Memory B cell (primary cell): ENCODE data around the gene VPS26C.
"Not testable (repeated sequence)": the region's sequence is repeated elsewhere in the genome, so short reads cannot be mapped to it uniquely, and the experiment has no call there.

Experiments used
- ATAC-seq: fragments of 150-1000 bp; cut with Tn5 transposase; 2 replicates; pipeline ENCODE4 v1.10.0; 2021; ENCODE audit warnings: low read depth, mild to moderate bottlenecking, moderate library complexity
- DNase-seq, 2 donors: peaks; one replicate each; pipeline ENCODE4 v3.0.0; 2022; ENCODE audit warnings: low spot score in 2 of 2
- H3K27ac Mint-ChIP-seq: one replicate; pipeline ENCODE4 v1.8.0; 2022; ENCODE audit warnings: mild to moderate bottlenecking, moderate library complexity, mixed read lengths
- H3K27me3 Mint-ChIP-seq: one replicate; pipeline ENCODE4 v1.8.0; 2022; ENCODE audit warnings: mixed read lengths
- H3K36me3 Mint-ChIP-seq: one replicate; pipeline ENCODE4 v1.8.0; 2022; ENCODE audit warnings: mild to moderate bottlenecking, mixed read lengths
- H3K4me1 Mint-ChIP-seq: one replicate; pipeline ENCODE4 v1.8.0; 2022; ENCODE audit warnings: mixed read lengths
- H3K4me3 Mint-ChIP-seq: one replicate; pipeline ENCODE4 v1.8.0; 2022; ENCODE audit warnings: mild to moderate bottlenecking, moderate library complexity, mixed read lengths
- H3K9me3 Mint-ChIP-seq: one replicate; pipeline ENCODE4 v1.8.0; 2022; ENCODE audit warnings: mixed read lengths

Gene VPS26C

GRCh38 chr21:37267269-37268185 is at the start of gene VPS26C:
Gene VPS26C (minus strand): TSS chr21:37267334. CDS start chr21:37267294, 40 bp downstream.
- Mint-ChIP-seq H3K27ac (peak within 1 kb of the TSS; percentile 96), H3K27me3 (peaks cover 5% of the 10 kb centered on the region), H3K9me3 (no peaks in the 10 kb centered on the region), H3K36me3 (peaks cover 7% of the 10 kb centered on the region), H3K4me3 (peak within 1 kb of the TSS; percentile 96), H3K4me1 (peaks cover 14% of the 10 kb centered on the region)
- peak; percentile 81 for ATAC-seq
- DNase-seq = peak; percentile 92 to 98

- not testable (repeated sequence) for DNase-seq, H3K4me1 Mint-ChIP-seq, H3K27me3 Mint-ChIP-seq, H3K27ac Mint-ChIP-seq, H3K36me3 Mint-ChIP-seq, H3K9me3 Mint-ChIP-seq, H3K4me3 Mint-ChIP-seq, ATAC-seq
These were observed 48.9 kb upstream of the VPS26C start for GRCh38 chr21:37316072-37316471.

- no peaks in the 10 kb centered on the region for H3K9me3 Mint-ChIP-seq
- DNase-seq (no peak), ATAC-seq (no peak)
- H3K4me3 Mint-ChIP-seq = no peak overlapping the region
- no peak overlapping the region for H3K27ac Mint-ChIP-seq
- peaks cover 3% of the 10 kb centered on the region for H3K27me3 Mint-ChIP-seq
- H3K4me1 Mint-ChIP-seq = no peaks in the 10 kb centered on the region
- H3K36me3 Mint-ChIP-seq = no peaks in the 10 kb centered on the region
These were observed 33.1 kb upstream of the VPS26C start for GRCh38 chr21:37300114-37300751.

GRCh38 chr21:37297364-37297763 is 30.2 kb upstream of the VPS26C start:
- ATAC-seq (no peak), DNase-seq (no peak)
- no peak overlapping the region for H3K4me3 Mint-ChIP-seq
- H3K9me3 Mint-ChIP-seq = no peaks in the 10 kb centered on the region
- H3K27ac Mint-ChIP-seq = no peak overlapping the region
- peaks cover 3% of the 10 kb centered on the region for H3K27me3 Mint-ChIP-seq
- no peaks in the 10 kb centered on the region for H3K36me3 Mint-ChIP-seq
- H3K4me1 Mint-ChIP-seq = no peaks in the 10 kb centered on the region

- no peak for DNase-seq
- Mint-ChIP-seq H3K36me3 (no peaks in the 10 kb centered on the region), H3K27me3 (peaks cover 3% of the 10 kb centered on the region)
These were observed 27.5 kb upstream of the VPS26C start for GRCh38 chr21:37294679-37295078.

GRCh38 chr21:37292941-37293340 is 25.8 kb upstream of the VPS26C start:
- Mint-ChIP-seq H3K4me3 (no peak overlapping the region), H3K27me3 (peaks cover 5% of the 10 kb centered on the region), H3K9me3 (no peaks in the 10 kb centered on the region), H3K4me1 (peaks cover 4% of the 10 kb centered on the region), H3K36me3 (no peaks in the 10 kb centered on the region), H3K27ac (no peak overlapping the region)
- ATAC-seq (no peak), DNase-seq (no peak)

More at GRCh38 chr21:37294679-37295078, 27.5 kb upstream of the VPS26C start:
- no peak for ATAC-seq
- H3K27ac Mint-ChIP-seq = no peak overlapping the region
- H3K4me3 Mint-ChIP-seq = no peak overlapping the region
- no peaks in the 10 kb centered on the region for H3K9me3 Mint-ChIP-seq
- H3K4me1 Mint-ChIP-seq = peaks cover 4% of the 10 kb centered on the region

GRCh38 chr21:37292041-37292440 is 24.9 kb upstream of the VPS26C start:
- no peak for ATAC-seq
- Mint-ChIP-seq H3K27ac (no peak overlapping the region), H3K27me3 (peaks cover 5% of the 10 kb centered on the region), H3K9me3 (no peaks in the 10 kb centered on the region), H3K4me1 (peaks cover 4% of the 10 kb centered on the region), H3K4me3 (no peak overlapping the region), H3K36me3 (no peaks in the 10 kb centered on the region)
- no peak for DNase-seq

- H3K27ac Mint-ChIP-seq, H3K36me3 Mint-ChIP-seq, ATAC-seq, H3K9me3 Mint-ChIP-seq, H3K4me1 Mint-ChIP-seq, H3K27me3 Mint-ChIP-seq, DNase-seq, H3K4me3 Mint-ChIP-seq: not testable (repeated sequence)
These were observed 16.1 kb upstream of the VPS26C start for GRCh38 chr21:37283191-37283710.

GRCh38 chr21:37282602-37283001 is 15.5 kb upstream of the VPS26C start:
- H3K36me3 Mint-ChIP-seq, DNase-seq, H3K4me1 Mint-ChIP-seq, H3K27me3 Mint-ChIP-seq, H3K9me3 Mint-ChIP-seq, ATAC-seq, H3K27ac Mint-ChIP-seq: not testable (repeated sequence)
- H3K4me3 Mint-ChIP-seq = peak overlapping the region; percentile 78

- H3K36me3 Mint-ChIP-seq = no peaks in the 10 kb centered on the region
- H3K27ac Mint-ChIP-seq = no peak overlapping the region
- no peaks in the 10 kb centered on the region for H3K27me3 Mint-ChIP-seq
- H3K4me1 Mint-ChIP-seq = no peaks in the 10 kb centered on the region
- peak overlapping the region; percentile 78 for H3K4me3 Mint-ChIP-seq
- ATAC-seq (peak; percentile 54), DNase-seq (no peak)
- H3K9me3 Mint-ChIP-seq = no peaks in the 10 kb centered on the region
These were observed 14.9 kb upstream of the VPS26C start for GRCh38 chr21:37281993-37282392.

GRCh38 chr21:37281579-37281978 is 14.4 kb upstream of the VPS26C start:
- Mint-ChIP-seq H3K36me3 (no peaks in the 10 kb centered on the region), H3K4me1 (no peaks in the 10 kb centered on the region)

GRCh38 chr21:37279271-37279670 is 12.1 kb upstream of the VPS26C start:
- H3K36me3 Mint-ChIP-seq, DNase-seq, H3K27ac Mint-ChIP-seq, H3K4me1 Mint-ChIP-seq, H3K9me3 Mint-ChIP-seq, H3K4me3 Mint-ChIP-seq, ATAC-seq, H3K27me3 Mint-ChIP-seq: not testable (repeated sequence)

More at GRCh38 chr21:37281579-37281978, 14.4 kb upstream of the VPS26C start:
- DNase-seq = no peak
- no peak overlapping the region for H3K27ac Mint-ChIP-seq
- H3K27me3 Mint-ChIP-seq = no peaks in the 10 kb centered on the region
- no peak for ATAC-seq
- no peaks in the 10 kb centered on the region for H3K9me3 Mint-ChIP-seq
- H3K4me3 Mint-ChIP-seq = peak overlapping the region; percentile 22

GRCh38 chr21:37278199-37278598 is 11.1 kb upstream of the VPS26C start:
- H3K4me1 Mint-ChIP-seq = peaks cover 2% of the 10 kb centered on the region
- H3K27ac Mint-ChIP-seq = no peak overlapping the region
- H3K4me3 Mint-ChIP-seq = no peak overlapping the region
- no peak for ATAC-seq
- peaks cover 1% of the 10 kb centered on the region for H3K27me3 Mint-ChIP-seq
- DNase-seq = no peak
- H3K9me3 Mint-ChIP-seq = no peaks in the 10 kb centered on the region
- H3K36me3 Mint-ChIP-seq = no peaks in the 10 kb centered on the region

GRCh38 chr21:37276377-37276776 is 9.2 kb upstream of the VPS26C start:
- no peak for DNase-seq
- Mint-ChIP-seq H3K27me3 (peaks cover 3% of the 10 kb centered on the region), H3K36me3 (peaks cover 2% of the 10 kb centered on the region), H3K9me3 (no peaks in the 10 kb centered on the region), H3K4me3 (no peak overlapping the region), H3K27ac (no peak overlapping the region), H3K4me1 (peaks cover 2% of the 10 kb centered on the region)
- no peak for ATAC-seq
